CD4-positive, CD25-positive, alpha-beta regulatory T cell (primary cell): ENCODE data around the gene METTL8. TPM values are rescaled to one million over a fixed set of nuclear protein-coding genes. Genes with fewer than 3 reads are reported as not detected.

ENCODE experiments used
- ATAC-seq, 2 donors: fragments of 150-1000 bp; cut with Tn5 transposase; one replicate each; pipeline ENCODE4 v1.10.0; 2021; ENCODE audit warnings: low read depth in 2 of 2, moderate number of reproducible peaks in 2 of 2, moderate library complexity in 1 of 2
- DNase-seq, 3 donors: peaks; one replicate each; pipeline versions ENCODE4 v3.0.0 to v3.0.0-alpha.2; 2012 to 2022; ENCODE audit warnings: mixed read lengths in 1 of 3
- H3K27ac ChIP-seq: one replicate; pipeline ENCODE4 v1.7.0; 2013; ENCODE audit warnings: mild to moderate bottlenecking, low read length; ENCODE audit not compliant: insufficient read depth, poor library complexity, severe bottlenecking
- H3K27me3 ChIP-seq: one replicate; pipeline ENCODE4 v1.7.0; 2013; ENCODE audit warnings: low read length; ENCODE audit not compliant: control insufficient read depth, insufficient read depth
- H3K36me3 ChIP-seq: one replicate; pipeline ENCODE4 v1.7.0; 2013; ENCODE audit warnings: mild to moderate bottlenecking, low read length, moderate library complexity; ENCODE audit not compliant: control insufficient read depth, insufficient read depth
- H3K4me1 ChIP-seq: 2 replicates; pipeline ENCODE4 v1.7.0; 2013; ENCODE audit warnings: mild to moderate bottlenecking, low read length; ENCODE audit not compliant: insufficient read depth, control insufficient read depth, poor library complexity, severe bottlenecking
- H3K4me3 ChIP-seq: one replicate; pipeline ENCODE4 v1.7.0; 2013; ENCODE audit warnings: low read depth, mild to moderate bottlenecking, low read length, moderate library complexity
- H3K9me3 ChIP-seq, 2 experiments: 1 replicate in 1 of 2; 2 replicates in 1 of 2; pipeline ENCODE4 v1.7.0; 2013; ENCODE audit warnings: low read length in 2 of 2, mild to moderate bottlenecking in 1 of 2, moderate library complexity in 1 of 2; ENCODE audit not compliant: control insufficient read depth in 2 of 2
- H3K27ac Mint-ChIP-seq, 3 donors: one replicate each; pipeline ENCODE4 v1.8.0; 2020 to 2022; ENCODE audit warnings: mild to moderate bottlenecking in 3 of 3, mixed read lengths in 3 of 3, moderate library complexity in 2 of 3
- H3K27me3 Mint-ChIP-seq: one replicate; pipeline ENCODE4 v1.8.0; 2022; ENCODE audit warnings: mild to moderate bottlenecking, mixed read lengths
- H3K36me3 Mint-ChIP-seq: one replicate; pipeline ENCODE4 v1.8.0; 2020; ENCODE audit warnings: mixed read lengths
- H3K4me1 Mint-ChIP-seq, 4 donors: one replicate each; pipeline ENCODE4 v1.8.0; 2020 to 2022; ENCODE audit warnings: mixed read lengths in 4 of 4, mild to moderate bottlenecking in 1 of 4
- H3K4me3 Mint-ChIP-seq, 4 donors: one replicate each; pipeline ENCODE4 v1.8.0; 2020 to 2022; ENCODE audit warnings: mild to moderate bottlenecking in 4 of 4, mixed read lengths in 4 of 4, moderate library complexity in 3 of 4
- H3K9me3 Mint-ChIP-seq, 7 donors: one replicate each; pipeline ENCODE4 v1.8.0; 2020 to 2022; ENCODE audit warnings: mixed read lengths in 7 of 7, mild to moderate bottlenecking in 3 of 7, moderate library complexity in 2 of 7
- polyA plus RNA-seq, 4 donors: library from polyadenylated mRNA; unstranded; fragments of 300-500 nt; fragmentation: Illumina TruSeq; gene quantifications; one replicate each; pipeline ENCODE4 v1.2.3, GENCODE V29; 2021
- total RNA-seq: library from RNA; stranded (reverse); gene quantifications from one replicate; pipeline ENCODE4 v1.2.3, GENCODE V29; 2022

The METTL8 gene
- total and polyA plus RNA-seq, 5 donors from 2014 or later, result 12.6 to 27.3 (median 19.7) TPM

- Histone ChIP-seq H3K36me3 (peaks cover 33% of the 10 kb centered on the region), H3K9me3 (no peaks in the 10 kb centered on the region), H3K27me3 (no peaks in the 10 kb centered on the region), H3K4me1 (peaks cover 25% of the 10 kb centered on the region), H3K27ac (no peak overlapping the region), H3K4me3 (peak overlapping the region; percentile 13)
- Mint-ChIP-seq H3K27me3 (no peaks in the 10 kb centered on the region), H3K36me3 (peaks cover 44% of the 10 kb centered on the region), H3K4me3 (no peak overlapping the region), H3K4me1 (peaks cover 33 to 56% (median 42%) of the 10 kb centered on the region in 4 donors), H3K27ac (no peak overlapping the region), H3K9me3 (no peaks in the 10 kb centered on the region)
- ATAC-seq (no peak), DNase-seq (no peak)
Observed at GRCh38 chr2:171436307-171436706, 2.5 kb upstream of the METTL8 start.

GRCh38 chr2:171434013-171434989 lies 511 bp upstream of the METTL8 start, which contains the start of gene DCAF17:
Gene DCAF17 (plus strand): TSS chr2:171434226. CDS start chr2:171434578, 352 bp downstream.
- Mint-ChIP-seq H3K4me1 (peaks cover 33 to 53% (median 36%) of the 10 kb centered on the region in 4 donors), H3K4me3 (peak within 1 kb of the TSS; percentile 89 to 98 (median 90)), H3K36me3 (peaks cover 32% of the 10 kb centered on the region), H3K27me3 (no peaks in the 10 kb centered on the region), H3K27ac (peak within 1 kb of the TSS; percentile 91 to 98 (median 95)), H3K9me3 (no peaks in the 10 kb centered on the region)
- peaks cover 25% of the 10 kb centered on the region for H3K4me1 ChIP-seq
- peak within 1 kb of the TSS; percentile 96 for H3K27ac ChIP-seq
- H3K36me3 ChIP-seq, result peaks cover 16% of the 10 kb centered on the region
- no peaks in the 10 kb centered on the region for H3K27me3 ChIP-seq
- peak; percentile 94 to 95 for ATAC-seq
- peak; percentile 92 to 98 (median 93) for DNase-seq
- no peaks in the 10 kb centered on the region for H3K9me3 ChIP-seq
- peak within 1 kb of the TSS; percentile 91 for H3K4me3 ChIP-seq

- DNase-seq, result peak; percentile 20 to 64 (median 22)
- Mint-ChIP-seq H3K27ac (peak overlapping the region; percentile 35 to 95 (median 91)), H3K4me3 (peak overlapping the region; percentile 89 to 98 (median 90)), H3K27me3 (no peaks in the 10 kb centered on the region), H3K4me1 (peaks cover 33 to 42% (median 34%) of the 10 kb centered on the region in 4 donors), H3K36me3 (peaks cover 20% of the 10 kb centered on the region), H3K9me3 (no peaks in the 10 kb centered on the region)
- Histone ChIP-seq H3K9me3 (no peaks in the 10 kb centered on the region), H3K4me3 (peak overlapping the region; percentile 91), H3K27me3 (no peaks in the 10 kb centered on the region), H3K4me1 (peaks cover 25% of the 10 kb centered on the region), H3K27ac (peak overlapping the region; percentile 96), H3K36me3 (peaks cover 11% of the 10 kb centered on the region)
- ATAC-seq, result no peak
Observed at GRCh38 chr2:171432969-171433762, 624 bp downstream of the METTL8 start.

GRCh38 chr2:171432206-171432968 lies 1.4 kb downstream of the METTL8 start:
- H3K4me3 ChIP-seq, result peak overlapping the region; percentile 91
- Mint-ChIP-seq H3K4me1 (peaks cover 26 to 36% (median 31%) of the 10 kb centered on the region in 4 donors), H3K4me3 (peak overlapping the region; percentile 89 to 98 (median 90)), H3K27me3 (no peaks in the 10 kb centered on the region), H3K9me3 (no peaks in the 10 kb centered on the region), H3K36me3 (peaks cover 14% of the 10 kb centered on the region), H3K27ac (peak overlapping the region; percentile 26 to 91 (median 62))
- H3K27me3 ChIP-seq, result no peaks in the 10 kb centered on the region
- H3K4me1 ChIP-seq, result peaks cover 25% of the 10 kb centered on the region
- peak overlapping the region; percentile 0 for H3K27ac ChIP-seq
- H3K9me3 ChIP-seq, result no peaks in the 10 kb centered on the region
- DNase-seq (no peak), ATAC-seq (no peak)
- peaks cover 3% of the 10 kb centered on the region for H3K36me3 ChIP-seq

GRCh38 chr2:171431677-171432167 lies 2.1 kb downstream of the METTL8 start:
- H3K4me1 Mint-ChIP-seq, result peaks cover 24 to 34% (median 30%) of the 10 kb centered on the region in 4 donors
- H3K9me3 ChIP-seq, result no peaks in the 10 kb centered on the region
- no peaks in the 10 kb centered on the region for H3K36me3 ChIP-seq
- H3K4me1 ChIP-seq, result peaks cover 25% of the 10 kb centered on the region
- H3K9me3 Mint-ChIP-seq, result peaks cover 0 to 5% (median 0%) of the 10 kb centered on the region in 7 donors
- no peak overlapping the region for H3K27ac ChIP-seq
- H3K27ac Mint-ChIP-seq, result peak overlapping the region in 2 of 3 donors; percentile 32 to 91
- peak overlapping the region in 1 of 4 donors; percentile 91 for H3K4me3 Mint-ChIP-seq
- H3K4me3 ChIP-seq, result no peak overlapping the region
- no peak for ATAC-seq
- peaks cover 10% of the 10 kb centered on the region for H3K36me3 Mint-ChIP-seq
- H3K27me3 ChIP-seq, result no peaks in the 10 kb centered on the region
- no peak for DNase-seq
- H3K27me3 Mint-ChIP-seq, result no peaks in the 10 kb centered on the region

- H3K9me3 Mint-ChIP-seq, result peaks cover 0 to 5% (median 0%) of the 10 kb centered on the region in 7 donors
- Histone ChIP-seq H3K27ac (no peak overlapping the region), H3K27me3 (no peaks in the 10 kb centered on the region), H3K36me3 (no peaks in the 10 kb centered on the region), H3K9me3 (no peaks in the 10 kb centered on the region), H3K4me3 (no peak overlapping the region), H3K4me1 (peaks cover 25% of the 10 kb centered on the region)
- H3K4me1 Mint-ChIP-seq, result peaks cover 18 to 32% (median 26%) of the 10 kb centered on the region in 4 donors
- H3K4me3 Mint-ChIP-seq, result no peak overlapping the region
- peaks cover 5% of the 10 kb centered on the region for H3K36me3 Mint-ChIP-seq
- no peak for DNase-seq
- no peak for ATAC-seq
- no peaks in the 10 kb centered on the region for H3K27me3 Mint-ChIP-seq
- no peak overlapping the region for H3K27ac Mint-ChIP-seq
Observed at GRCh38 chr2:171430516-171431410, 3.0 kb downstream of the METTL8 start.
